Stimulated activated CD8-positive, alpha-beta memory T cell treated with anti-CD3 and anti-CD28 coated beads, Interleukin-15, amount 100 ng/mL, for 1 hour (primary cell): ENCODE data around the gene SLCO2A1.

ENCODE experiments used
- DNase-seq: peaks from one replicate; pipeline ENCODE4 v3.0.0-alpha.2; 2020; ENCODE audit warnings: low read depth

Gene SLCO2A1

DNA sequence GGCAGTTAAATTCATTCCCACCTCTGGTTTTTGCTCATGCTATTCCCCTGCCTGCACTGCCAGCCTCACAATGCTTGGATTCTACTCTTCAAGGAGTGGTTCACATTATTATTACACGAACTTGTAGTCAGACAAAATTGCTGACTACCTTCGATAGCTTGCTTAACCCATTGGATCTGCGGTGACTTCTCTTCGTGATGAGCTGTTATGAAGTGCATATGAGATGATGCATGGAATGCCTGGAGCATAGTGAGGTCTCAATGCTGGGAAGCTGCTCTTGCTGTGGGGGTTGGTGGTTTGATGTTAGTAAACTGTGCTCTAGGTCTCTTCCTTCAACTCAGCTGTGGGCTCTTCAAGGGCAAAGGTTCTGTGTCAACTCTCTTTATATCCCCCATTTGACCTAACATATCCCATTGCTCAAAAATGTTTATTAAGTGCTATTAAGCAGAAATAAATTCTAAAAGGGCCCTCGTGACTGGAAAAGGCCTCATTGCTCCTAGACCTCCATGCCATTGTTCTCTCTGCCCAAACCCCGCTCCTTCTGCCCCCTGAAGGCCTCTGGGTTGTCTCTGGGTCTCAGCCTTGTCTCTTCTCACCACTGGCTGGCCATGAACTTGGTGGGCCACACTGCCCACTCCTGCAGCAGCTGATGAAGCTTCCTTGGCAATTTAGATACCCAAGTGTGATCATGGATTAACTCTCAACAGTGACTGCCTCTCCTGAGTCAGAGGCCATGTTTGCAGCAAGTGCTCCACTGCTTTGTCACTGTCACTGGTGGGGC is 4.5 kb upstream of the SLCO2A1 start:
- no peak for DNase-seq

DNA sequence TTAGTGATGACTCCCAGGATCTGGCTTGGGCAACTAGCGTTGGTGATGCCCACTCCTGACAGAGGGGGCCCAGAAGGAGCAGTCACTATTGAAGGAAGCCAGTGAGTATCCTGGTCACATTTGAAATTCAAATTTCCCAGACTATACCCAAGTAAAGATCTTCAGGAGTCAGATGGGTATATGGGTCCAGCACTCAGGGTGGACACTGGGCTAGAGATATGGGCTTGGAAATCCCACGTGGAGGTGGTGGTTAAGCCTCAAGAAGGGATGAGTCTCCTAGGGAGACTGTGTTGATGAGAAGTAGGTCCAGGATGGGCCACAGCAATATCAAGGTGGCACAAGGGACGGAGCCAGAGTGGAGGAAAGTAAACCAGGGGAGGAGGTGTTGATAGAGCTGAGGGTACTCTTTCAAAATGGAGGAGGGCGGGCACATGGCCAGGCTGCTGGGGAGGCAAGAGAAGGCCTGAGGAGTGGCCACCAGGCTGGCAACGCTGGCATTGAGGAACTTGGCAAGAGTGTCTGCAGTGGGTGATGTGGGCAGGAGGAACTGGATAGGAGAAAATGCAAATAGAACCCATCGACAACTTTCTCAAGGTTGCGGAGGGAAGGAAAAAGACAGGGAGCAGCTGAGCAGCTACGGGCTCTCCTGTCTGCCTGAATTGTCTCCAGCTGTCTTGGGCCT is 3.7 kb upstream of the SLCO2A1 start:
- no peak for DNase-seq

DNA sequence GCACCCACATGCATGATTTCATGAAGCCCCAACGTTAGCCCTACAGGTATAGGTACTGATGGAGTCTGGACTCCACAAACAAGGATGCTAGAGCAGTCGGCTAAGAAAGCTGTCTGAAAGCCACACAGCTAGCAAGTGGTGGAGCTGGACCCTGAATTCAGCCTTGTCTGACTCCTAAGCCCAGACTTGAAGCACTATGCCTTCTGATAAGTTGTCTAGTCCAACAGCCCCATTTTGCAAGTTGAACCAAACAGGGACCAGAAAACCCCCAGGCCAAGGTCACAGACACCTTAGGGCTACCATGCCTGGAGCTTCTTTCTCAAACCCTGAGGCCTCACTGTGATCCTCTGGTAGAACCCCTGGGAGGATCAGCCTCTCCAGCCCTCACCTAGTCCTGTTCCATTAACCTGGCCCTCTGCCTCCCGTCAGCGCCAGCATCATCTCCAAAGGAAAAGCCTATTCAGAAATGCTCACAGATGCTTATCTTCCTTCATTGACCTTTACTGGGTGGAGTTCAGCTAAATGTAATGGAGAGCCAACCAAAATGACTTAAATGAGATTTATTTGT is 1.7 kb upstream of the SLCO2A1 start:
- no peak for DNase-seq

DNA sequence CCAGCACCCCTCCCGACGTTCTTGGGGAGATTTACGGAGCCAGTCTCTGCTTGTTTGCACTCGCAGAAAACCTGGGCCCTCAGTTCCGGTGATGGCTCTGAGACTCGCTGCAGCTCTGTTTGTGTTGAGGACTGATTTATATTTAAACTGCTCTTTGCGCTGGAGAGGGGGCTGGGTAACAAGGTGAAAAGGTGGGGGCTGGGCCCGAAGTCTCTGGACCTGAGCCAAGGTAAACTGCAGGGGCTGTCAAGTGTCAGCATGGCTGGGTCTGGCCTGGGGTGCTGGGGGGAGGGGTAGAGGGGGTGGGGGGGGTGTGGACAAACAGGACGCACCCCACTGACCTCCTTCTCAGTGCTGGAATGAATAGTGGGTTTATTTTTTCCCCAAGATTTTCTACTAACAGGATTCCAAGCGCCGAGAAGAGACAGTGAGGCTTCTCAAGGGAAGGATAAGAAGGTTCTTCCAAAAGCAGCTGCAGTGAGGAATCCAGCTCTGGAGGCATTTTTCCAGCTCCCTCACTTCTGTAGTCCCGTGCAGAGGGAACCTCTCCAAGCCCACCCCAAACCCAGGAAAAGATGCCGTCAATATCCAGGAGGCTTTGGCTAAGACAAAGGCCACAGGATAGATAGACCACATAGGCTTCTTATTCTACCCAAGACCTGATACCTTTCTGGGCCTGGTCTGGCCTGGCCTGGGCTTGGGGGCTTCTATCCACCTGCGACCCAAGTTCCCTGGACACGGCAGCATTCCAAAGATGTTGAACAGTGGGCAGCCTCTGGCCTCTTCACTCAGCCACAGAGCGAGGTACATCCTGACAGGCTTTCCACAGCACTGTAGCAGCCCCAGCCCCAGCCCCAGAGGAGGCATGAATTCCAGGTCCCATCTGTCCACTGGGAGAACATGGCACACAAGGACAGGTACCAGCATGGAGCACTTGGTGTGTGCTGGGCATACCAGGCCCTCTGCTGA is 938 bp upstream of the SLCO2A1 start:
- no peak for DNase-seq

DNA sequence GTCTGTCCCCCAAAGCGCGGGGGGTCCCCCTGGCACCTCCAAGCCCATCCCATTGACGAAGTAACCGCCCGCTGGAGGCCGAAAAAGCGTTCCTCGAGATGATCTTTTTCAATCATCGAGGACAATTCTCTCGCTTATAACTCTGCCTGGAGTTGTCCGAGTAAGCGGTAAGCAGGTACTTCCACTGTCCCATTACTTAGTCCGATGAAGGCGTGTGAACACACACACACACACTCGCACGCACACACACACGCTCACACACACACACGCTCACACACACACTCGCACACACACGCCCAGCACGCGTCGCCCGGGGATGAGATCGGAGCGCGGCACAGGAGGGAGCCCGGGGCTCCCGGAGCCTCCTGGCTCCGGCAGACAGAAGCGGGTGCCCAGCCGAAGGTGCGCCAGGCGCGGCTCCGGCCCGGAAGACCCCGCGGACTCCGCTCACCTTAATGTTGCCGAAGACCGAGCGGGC is 430 bp downstream of the SLCO2A1 start:
- DNase-seq, result no peak

DNA sequence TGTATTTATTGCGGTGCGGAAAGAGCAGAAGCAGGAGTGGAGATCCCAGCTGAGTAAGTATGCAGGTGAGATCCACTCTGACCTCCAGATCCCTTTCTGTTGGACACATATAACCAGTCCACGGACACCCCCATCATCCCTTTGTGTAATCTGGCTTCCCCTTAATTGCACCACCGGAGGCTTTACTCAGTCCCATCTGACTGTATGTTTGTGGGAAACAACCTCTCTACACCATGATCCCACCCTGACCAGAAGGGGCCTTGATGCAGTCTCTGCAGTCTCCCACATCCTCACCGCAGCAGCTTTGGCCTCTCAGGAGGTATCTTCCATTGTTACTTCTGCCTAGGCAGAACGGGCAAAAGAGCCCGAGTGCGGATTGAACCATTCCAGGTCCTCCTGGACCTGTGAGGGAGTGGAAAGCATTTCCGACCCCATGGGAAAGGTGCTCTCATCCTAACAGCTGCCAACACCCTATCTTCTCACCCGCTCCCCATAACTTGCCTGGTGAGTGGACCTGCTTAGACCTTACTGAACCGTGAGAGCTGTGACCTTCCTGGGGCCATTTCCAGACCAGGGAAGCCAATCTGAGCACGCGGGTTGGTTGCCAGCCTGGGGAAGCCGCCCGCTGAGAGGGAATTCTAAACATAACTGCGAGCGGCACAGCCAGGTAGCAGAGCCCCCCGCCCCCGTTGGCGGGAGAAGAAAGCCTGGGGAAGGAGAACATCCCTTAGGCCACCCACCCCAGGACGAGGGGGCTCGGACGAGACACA is 1.1 kb downstream of the SLCO2A1 start:
- DNase-seq, result no peak

DNA sequence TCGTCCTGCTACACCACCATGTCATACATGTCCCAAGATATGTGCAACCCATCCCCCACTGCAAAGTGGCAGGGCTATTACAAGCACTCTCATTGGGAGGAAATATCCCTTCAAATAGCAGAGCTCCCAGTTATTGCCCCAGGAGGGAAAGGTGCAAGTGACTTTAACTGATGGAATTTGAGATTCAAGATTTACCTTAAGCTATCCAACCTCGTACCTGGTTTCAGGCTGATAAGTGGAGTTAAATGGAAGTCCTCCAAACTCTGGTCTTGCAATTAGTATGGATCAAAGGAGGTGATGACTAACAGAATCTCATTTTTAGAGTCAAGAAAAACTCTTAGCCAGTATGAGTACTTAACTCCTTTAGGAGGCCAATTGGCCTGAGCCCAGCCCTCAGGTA is 2.1 kb downstream of the SLCO2A1 start:
- DNase-seq, result no peak

DNA sequence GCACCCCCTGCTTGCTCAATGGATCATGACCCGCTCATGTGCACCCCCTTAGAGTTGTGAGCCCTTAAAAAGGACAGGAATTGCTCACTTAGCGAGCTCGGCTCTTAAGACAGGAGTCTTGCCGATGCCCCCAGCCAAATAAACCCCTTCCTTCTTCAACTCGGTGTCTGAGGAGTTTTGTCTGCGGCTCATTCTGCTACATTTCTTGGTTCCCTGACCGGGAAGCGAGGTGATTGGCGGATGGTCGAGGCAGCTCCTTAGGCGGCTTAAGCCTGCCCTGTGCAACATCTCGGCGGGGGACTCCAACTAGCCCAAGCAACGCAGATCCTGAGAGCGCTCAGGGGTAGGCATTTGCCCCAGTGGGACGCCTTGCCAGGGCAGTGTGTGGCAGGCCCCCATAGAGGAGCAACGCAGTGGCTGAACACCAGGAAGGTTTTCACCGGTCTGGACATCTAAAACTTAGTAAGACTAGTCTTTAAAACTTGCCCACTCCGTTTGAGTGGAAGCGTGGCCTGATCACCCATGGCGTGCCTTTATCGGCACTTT is 9.5 kb downstream of the SLCO2A1 start:
- no peak for DNase-seq

DNA sequence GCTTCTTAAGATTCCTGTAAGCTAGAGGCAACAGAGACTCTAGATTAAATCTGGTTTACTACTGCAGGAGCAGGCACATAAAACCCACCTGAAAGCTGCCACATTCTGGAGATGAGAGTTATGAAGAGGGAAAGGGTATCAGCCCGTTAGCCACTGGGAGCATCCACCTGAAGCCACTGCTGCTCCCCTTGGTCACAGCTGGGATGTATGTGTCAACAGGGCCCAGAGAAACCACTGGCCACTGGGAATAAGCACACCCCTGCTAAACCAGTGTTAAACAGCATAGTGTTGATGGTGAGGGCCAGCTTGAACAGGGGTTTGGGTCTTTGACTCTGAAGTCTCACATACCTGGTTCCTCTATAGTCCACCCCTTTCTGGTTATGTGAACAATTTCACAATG is 10.9 kb downstream of the SLCO2A1 start:
- no peak for DNase-seq

DNA sequence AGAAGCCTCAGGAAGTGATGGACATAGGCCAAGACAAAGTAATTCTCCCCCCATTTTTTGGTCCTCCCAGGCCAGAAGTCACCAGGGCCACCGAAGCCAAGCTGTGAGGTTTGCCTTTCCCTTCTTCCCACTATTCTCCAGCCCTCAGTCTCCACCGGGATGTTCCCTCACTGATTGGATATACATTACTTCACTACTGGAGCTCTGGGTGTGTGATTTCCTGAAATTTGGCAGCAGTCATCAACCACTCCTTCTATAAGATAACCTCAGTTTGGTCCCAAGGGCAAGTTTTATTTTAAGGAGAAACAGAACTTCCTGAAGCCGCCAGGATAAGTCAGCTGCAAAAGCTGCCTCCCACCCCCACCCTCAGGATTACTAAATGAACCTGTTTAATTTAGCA is 11.3 kb downstream of the SLCO2A1 start:
- DNase-seq, result no peak

DNA sequence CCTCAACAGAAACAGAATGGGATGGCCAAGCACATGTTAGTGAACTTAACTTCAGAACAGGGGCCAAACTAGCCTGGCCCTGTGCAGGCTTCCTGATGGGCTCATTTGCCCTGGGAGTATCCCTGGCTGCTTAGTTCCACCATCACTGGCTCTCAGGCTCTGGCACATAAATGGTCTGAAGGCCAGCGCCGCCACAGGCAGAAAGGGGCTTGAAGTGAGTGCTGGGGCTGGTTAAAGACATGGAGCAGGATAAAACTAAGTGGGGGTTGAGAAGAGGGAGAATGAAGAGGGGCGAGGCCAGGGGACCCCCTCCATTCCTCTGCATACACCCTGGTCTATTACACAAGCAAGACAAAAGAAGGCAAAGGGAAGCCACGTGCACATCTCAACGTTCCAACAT is 12.2 kb downstream of the SLCO2A1 start:
- no peak for DNase-seq

DNA sequence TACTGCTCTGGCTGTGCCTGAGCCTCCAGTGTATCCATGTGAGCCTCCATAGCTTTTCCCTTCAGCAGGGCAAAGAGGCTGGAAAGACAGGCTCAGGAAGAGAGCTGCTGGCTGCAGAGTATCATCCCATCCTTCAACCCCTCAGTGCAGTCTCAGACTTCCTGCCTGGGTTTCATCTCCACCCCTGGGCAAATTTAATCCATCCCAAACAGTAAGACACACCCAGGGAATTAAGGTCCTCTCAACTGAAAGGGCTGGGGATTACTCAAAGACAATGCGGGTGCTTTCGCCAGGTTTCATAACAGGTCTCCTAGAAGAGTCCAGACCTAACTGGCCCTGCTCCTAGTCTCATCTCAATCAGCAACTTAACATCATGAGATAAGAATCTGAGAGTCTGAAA is 15.5 kb downstream of the SLCO2A1 start:
- no peak for DNase-seq

DNA sequence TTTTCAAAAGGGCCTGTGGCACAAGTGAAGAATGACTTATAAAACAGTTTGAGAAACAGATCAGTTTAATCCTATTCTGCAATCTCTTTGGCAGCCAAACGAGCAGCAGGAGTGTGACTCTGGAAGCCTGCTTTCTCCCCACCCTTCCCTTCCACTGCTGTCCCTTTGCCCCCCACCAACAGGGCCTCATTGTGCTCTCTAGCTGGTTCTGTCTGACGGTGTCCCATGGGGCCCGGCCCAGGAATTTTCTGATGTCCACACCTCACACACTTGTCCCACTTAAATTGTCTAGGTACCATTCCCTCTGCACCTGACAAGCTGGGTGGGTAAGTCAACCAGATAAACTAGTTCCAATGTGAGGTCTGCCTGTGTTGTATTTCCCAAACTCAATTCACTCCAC is 16.4 kb downstream of the SLCO2A1 start:
- DNase-seq, result no peak

DNA sequence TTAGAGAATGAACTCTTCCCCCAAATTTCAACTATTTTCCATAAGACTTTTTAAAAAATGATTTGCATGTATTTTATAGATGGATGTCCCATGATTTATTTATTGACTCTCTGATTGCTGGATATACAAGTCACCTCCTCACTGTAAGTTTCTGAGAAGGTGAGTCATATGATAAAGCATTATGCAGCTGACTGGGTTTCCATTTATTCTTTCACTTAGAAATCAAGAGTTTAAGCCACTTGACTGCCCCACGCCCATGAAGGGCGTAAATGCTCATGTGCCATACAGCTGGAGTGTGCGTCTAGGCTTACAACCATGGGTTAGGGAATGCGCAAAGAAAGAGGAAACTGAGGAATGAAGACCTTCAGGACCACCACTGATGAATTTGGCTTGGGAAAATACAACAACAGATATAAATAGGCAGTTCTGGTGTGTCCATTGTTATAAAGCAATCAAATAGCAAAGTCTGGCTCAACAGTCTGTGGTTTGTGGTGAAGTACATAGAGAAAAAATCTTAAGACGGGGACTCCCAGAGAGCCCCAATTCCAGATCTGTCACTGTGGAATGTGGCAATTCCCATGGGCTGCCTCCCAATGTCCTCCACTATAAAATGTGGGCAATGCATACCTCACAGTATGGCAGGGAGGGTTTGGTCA is 20.3 kb downstream of the SLCO2A1 start:
- DNase-seq, result no peak

DNA sequence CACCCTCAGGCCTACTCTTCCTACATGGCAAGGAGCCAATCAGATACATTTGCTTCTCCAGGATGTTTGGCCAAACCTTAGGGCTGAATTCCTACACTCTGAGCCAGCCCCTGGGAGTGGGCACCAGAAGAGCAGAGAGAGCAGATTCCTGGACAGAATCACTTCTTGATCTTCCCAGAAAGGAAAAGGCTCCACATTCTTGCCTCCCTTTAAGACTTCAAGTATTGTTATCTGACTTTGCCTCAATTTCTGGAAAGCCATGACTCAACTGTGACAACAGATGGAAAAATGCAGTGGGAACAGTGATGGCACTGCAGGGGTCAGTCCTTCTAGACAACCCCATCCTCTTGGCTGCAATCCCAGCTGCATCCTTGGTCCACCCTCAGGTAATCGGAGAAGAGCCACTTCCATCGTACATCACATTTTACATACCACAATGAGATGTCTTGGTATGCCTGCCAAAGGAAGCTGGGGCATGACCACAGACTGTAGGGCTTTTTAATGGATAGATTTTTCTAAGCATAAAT is 21.0 kb downstream of the SLCO2A1 start:
- no peak for DNase-seq

DNA sequence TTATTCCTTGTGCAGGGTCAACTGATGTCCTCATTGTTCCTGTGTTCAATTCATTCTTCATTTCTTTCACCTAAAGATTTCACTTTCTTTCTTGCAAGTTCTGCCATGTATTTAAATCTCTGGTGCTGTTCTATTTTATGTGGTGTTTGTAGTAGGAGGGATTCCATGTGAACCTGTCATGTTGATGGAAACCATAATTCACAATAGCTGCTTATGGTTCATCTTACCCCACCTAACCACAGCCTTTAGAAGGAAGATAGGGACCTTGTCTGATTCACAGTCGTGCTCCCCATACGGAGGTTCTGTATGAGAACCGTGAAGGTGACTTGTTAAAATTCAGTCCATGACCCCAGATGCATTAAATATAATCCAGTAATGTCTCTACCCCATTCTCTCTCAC is 21.9 kb downstream of the SLCO2A1 start:
- DNase-seq, result no peak

DNA sequence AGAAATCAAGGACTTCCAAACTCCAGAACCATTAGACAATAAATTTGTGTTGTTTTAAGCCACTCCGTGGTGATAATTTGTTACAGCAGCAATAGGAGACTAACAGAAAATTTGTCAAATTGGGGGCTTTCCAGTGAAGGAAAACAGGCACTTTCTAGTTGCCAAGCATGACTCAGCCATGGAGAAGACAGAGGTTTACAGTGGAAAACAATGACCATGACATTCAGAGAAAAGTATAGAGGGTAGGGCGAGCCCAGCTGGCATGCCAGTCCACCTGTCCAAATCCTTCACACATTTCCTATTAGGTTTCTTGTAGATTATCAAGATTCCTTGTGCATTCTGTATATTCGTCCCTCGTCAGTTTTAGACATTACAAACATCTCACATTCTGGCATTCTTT is 24.9 kb downstream of the SLCO2A1 start:
- DNase-seq, result no peak

DNA sequence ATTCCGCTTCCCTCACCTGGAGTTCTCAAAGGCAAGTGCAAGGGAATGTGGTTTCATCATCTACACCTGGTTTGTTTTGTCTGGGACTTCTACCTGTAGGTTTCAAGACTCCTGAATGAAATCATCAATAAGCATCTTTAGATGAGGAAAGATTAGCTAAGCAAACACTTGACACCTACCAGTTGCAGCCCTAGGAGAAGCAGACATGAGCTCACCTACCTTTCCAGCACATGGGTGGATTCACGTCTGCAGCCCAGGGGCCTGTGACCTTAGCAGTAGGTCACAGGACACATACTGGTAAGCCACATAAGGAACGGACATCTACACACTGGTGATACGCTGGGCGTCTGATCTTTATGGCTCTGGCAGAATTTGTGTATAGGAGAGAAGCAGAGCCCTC is 26.7 kb downstream of the SLCO2A1 start:
- DNase-seq, result no peak

DNA sequence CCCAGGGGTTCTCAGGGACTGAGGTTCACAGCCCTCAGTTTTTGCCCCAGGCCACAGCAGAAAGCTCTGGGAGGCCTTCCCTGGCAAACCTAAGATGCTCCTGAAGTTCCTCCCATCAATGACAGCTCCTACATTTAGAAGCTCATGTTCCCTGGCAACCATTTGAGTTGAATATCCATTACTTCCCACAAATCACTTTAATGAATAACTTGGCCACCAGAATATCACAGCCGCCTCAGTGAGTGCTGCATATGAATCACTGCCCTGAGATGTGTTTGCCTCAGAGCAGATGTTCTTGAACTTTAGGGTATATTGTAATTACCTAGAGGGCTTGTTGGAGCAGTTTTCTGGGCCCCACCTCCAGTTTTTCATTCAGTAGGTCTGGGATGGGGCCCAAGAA is 27.4 kb downstream of the SLCO2A1 start:
- no peak for DNase-seq

DNA sequence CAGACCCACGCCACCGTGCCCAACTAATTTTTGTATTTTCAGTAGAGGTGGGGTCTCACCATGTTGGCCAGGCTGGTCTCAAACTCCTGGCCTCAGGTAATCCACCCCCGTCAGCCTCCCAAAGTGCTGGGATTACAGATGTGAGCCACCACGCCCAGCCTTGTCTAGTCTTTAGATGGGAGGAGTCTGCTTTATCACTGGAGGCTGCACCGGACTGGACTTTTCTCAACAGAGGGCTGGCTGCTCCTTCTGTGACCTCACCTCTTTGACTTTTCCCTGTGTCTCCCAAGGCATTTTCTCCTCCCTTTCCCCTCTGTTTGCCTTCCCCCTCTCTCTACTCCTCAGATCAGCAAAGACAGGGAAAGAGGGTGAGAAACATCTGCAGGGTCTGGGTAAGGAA is 28.5 kb downstream of the SLCO2A1 start:
- DNase-seq, result no peak
